IMR-90 (cell line): ENCODE results near the gene SPARC. TPM values are rescaled to one million over a fixed set of nuclear protein-coding genes. Genes with fewer than 3 reads are reported as not detected.

Experiments
- ATAC-seq: fragments of 200-7000 bp; cut with Tn5 transposase; 2 replicates; pipeline ENCODE4 v1.9.1; 2020; ENCODE audit warnings: low read depth, mild to moderate bottlenecking, moderate library complexity
- BruUV-seq: library from RNA; stranded (reverse); fragments of 400-500 nt; replicated peaks from 2 replicates; lab custom pipeline; 2021; lab: Mats Ljungman, UMichigan
- CTCF ChIA-PET: fragments of 300-600 bp; formaldehyde crosslinking; extraction: SDS; loops from one replicate; lab custom pipeline; 2021; ENCODE audit warnings: antibody characterized with exemption; lab: Yijun Ruan, JAX
- POLR2A ChIA-PET: fragments of 300-600 bp; sonication (Branson Sonifier 250); formaldehyde crosslinking; loops from one replicate; lab custom pipeline; 2022; ENCODE audit warnings: antibody characterized with exemption; ENCODE audit not compliant: unreplicated experiment; lab: Charles Lee
- DNase-seq: peaks from one replicate; pipeline ENCODE4 v3.0.0; 2013
- H2AFZ ChIP-seq: replicated peaks from 2 replicates; pipeline ENCODE3; 2013; ENCODE audit warnings: low read length, mild to moderate bottlenecking; ENCODE audit not compliant: poor library complexity
- H2AK5ac ChIP-seq: 2 replicates; pipeline ENCODE4 v1.6.1; 2013; ENCODE audit warnings: low read depth, low read length, inconsistent platforms
- H2AK9ac ChIP-seq: replicated peaks from 2 replicates; pipeline ENCODE3; 2013; ENCODE audit warnings: mild to moderate bottlenecking, low read depth, low read length, moderate library complexity; ENCODE audit not compliant: poor library complexity
- H2BK120ac ChIP-seq: 2 replicates; pipeline ENCODE4 v1.6.1; 2013; ENCODE audit warnings: low read depth, low read length, inconsistent platforms
- H2BK15ac ChIP-seq: 3 replicates; pipeline ENCODE4 v1.6.1; 2013; ENCODE audit warnings: low read depth, low read length, inconsistent platforms
- H2BK20ac ChIP-seq: 2 replicates; pipeline ENCODE4 v1.6.1; 2013; ENCODE audit warnings: low read depth, mild to moderate bottlenecking, inconsistent platforms, low read length, moderate library complexity
- H2BK5ac ChIP-seq: 2 replicates; pipeline ENCODE4 v1.6.1; 2013; ENCODE audit warnings: mild to moderate bottlenecking, low read depth, low read length, inconsistent platforms; ENCODE audit not compliant: poor library complexity, severe bottlenecking
- H3K14ac ChIP-seq: replicated peaks from 2 replicates; pipeline ENCODE4 v1.6.1; 2013; ENCODE audit warnings: low read depth, low read length, inconsistent platforms
- H3K18ac ChIP-seq: 2 replicates; pipeline ENCODE4 v1.6.1; 2013; ENCODE audit warnings: low read depth, low read length, control low read depth
- H3K23ac ChIP-seq: 2 replicates; pipeline ENCODE4 v1.6.1; 2013; ENCODE audit warnings: low read depth, low read length, inconsistent platforms
- H3K27ac ChIP-seq: 2 replicates; pipeline ENCODE4 v1.5.1; 2013; ENCODE audit warnings: mild to moderate bottlenecking, control low read depth, low read length; ENCODE audit not compliant: insufficient read depth
- H3K27me3 ChIP-seq: 2 replicates; pipeline ENCODE4 v1.6.1; 2013; ENCODE audit warnings: low read length; ENCODE audit not compliant: control insufficient read depth, insufficient read depth
- H3K36me3 ChIP-seq: 2 replicates; pipeline ENCODE4 v1.6.1; 2013; ENCODE audit warnings: low read length, mixed read lengths; ENCODE audit not compliant: control insufficient read depth, insufficient read depth
- H3K4ac ChIP-seq: 2 replicates; pipeline ENCODE4 v1.6.1; 2013; ENCODE audit warnings: low read depth, low read length, inconsistent platforms
- H3K4me1 ChIP-seq: 2 replicates; pipeline ENCODE4 v1.6.1; 2013; ENCODE audit warnings: low read length, mixed read lengths; ENCODE audit not compliant: control insufficient read depth, insufficient read depth
- H3K4me2 ChIP-seq: 2 replicates; pipeline ENCODE4 v1.6.1; 2013; ENCODE audit warnings: low read depth, mild to moderate bottlenecking, control low read depth, low read length, moderate library complexity
- H3K4me3 ChIP-seq: 2 replicates; pipeline ENCODE4 v1.5.1; 2013; ENCODE audit warnings: low read depth, mild to moderate bottlenecking, control low read depth, low read length, moderate library complexity; ENCODE audit not compliant: insufficient read depth
- H3K56ac ChIP-seq: 2 replicates; pipeline ENCODE4 v1.6.1; 2013; ENCODE audit warnings: low read length, inconsistent platforms; ENCODE audit not compliant: insufficient read depth; ENCODE audit errors: extremely low read depth
- H3K79me1 ChIP-seq, 2 experiments: 2 replicates each; pipeline ENCODE4 v1.6.1; 2013; ENCODE audit warnings: low read length in 2 of 2, inconsistent platforms in 1 of 2, low read depth in 1 of 2
- H3K9ac ChIP-seq: 2 replicates; pipeline ENCODE4 v1.6.1; 2013; ENCODE audit warnings: low read depth, low read length, control low read depth
- H3K9me1 ChIP-seq: 2 replicates; pipeline ENCODE4 v1.6.1; 2013; ENCODE audit warnings: low read length, inconsistent platforms; ENCODE audit not compliant: insufficient read depth
- H3K9me3 ChIP-seq: 2 replicates; pipeline ENCODE4 v1.6.1; 2013; ENCODE audit warnings: low read length; ENCODE audit not compliant: control insufficient read depth, insufficient read depth
- H4K20me1 ChIP-seq: 2 replicates; pipeline ENCODE4 v1.6.1; 2013; ENCODE audit warnings: low read length, inconsistent platforms; ENCODE audit not compliant: insufficient read depth
- H4K5ac ChIP-seq: 2 replicates; pipeline ENCODE4 v1.6.1; 2013; ENCODE audit warnings: mild to moderate bottlenecking, low read depth, low read length, control low read depth
- H4K8ac ChIP-seq, 2 experiments: 2 replicates each; pipeline ENCODE4 v1.6.1; 2013; ENCODE audit warnings: low read depth in 2 of 2, low read length in 2 of 2, control low read depth in 1 of 2, inconsistent platforms in 1 of 2
- H4K91ac ChIP-seq: 2 replicates; pipeline ENCODE4 v1.6.1; 2013; ENCODE audit warnings: low read depth, low read length, inconsistent platforms; ENCODE audit not compliant: insufficient read depth
- BHLHE40 ChIP-seq: fragments of 150-350 bp; IDR thresholded peaks from 2 replicates; pipeline ENCODE4 v1.6.1; 2016; ENCODE audit warnings: mild to moderate bottlenecking, low read depth, low read length
- CHD1 ChIP-seq: IDR thresholded peaks from 2 replicates; pipeline ENCODE4 v1.6.1; 2012; ENCODE audit warnings: low read depth, low read length, improper control_type of control experiment
- FOS ChIP-seq: fragments of 150-350 bp; IDR thresholded peaks from 2 replicates; pipeline ENCODE4 v1.6.1; 2016; ENCODE audit warnings: low read depth, low read length
- MAFK ChIP-seq: IDR thresholded peaks from 2 replicates; pipeline ENCODE4 v1.6.1; 2012; ENCODE audit warnings: low read depth, low read length, improper control_type of control experiment
- MAZ ChIP-seq: IDR thresholded peaks from 2 replicates; pipeline ENCODE4 v1.6.1; 2012; ENCODE audit warnings: low read depth, mild to moderate bottlenecking, low read length, improper control_type of control experiment, moderate library complexity, borderline replicate concordance
- MXI1 ChIP-seq: IDR thresholded peaks from 2 replicates; pipeline ENCODE4 v1.6.1; 2012; ENCODE audit warnings: low read depth, mild to moderate bottlenecking, low read length, moderate library complexity, borderline replicate concordance
- RAD21 ChIP-seq: IDR thresholded peaks from 2 replicates; pipeline ENCODE4 v1.6.1; 2012; ENCODE audit warnings: low read length, improper control_type of control experiment
- SMC3 ChIP-seq: fragments of 150-350 bp; IDR thresholded peaks from 2 replicates; pipeline ENCODE4 v1.6.1; 2016; ENCODE audit warnings: low read depth, mild to moderate bottlenecking, antibody characterized with exemption, low read length, moderate library complexity
- WGBS, 2 experiments: methylation state at CpG; one replicate each; pipeline versions ENCODE4 v1.1.5 to v1.1.7; 2013; ENCODE audit warnings: missing lambda C conversion rate in 2 of 2; ENCODE audit not compliant: insufficient read length in 1 of 2; ENCODE audit errors: extremely low coverage in 2 of 2; 5-methylcytosine and 5-hydroxymethylcytosine counted together
- dilution Hi-C: fragments of 300-500 bp; cut with HindIII; formaldehyde crosslinking; loops from one replicate; pipeline ENCODE4 v1.14.3; 2018; ENCODE audit warnings: low sequenced_read_pairs; ENCODE audit not compliant: unreplicated experiment
- in situ Hi-C: fragments of 300-500 bp; cut with MboI; formaldehyde crosslinking; loops from 3 replicates; pipeline ENCODE4 v1.14.3; 2019; ENCODE audit warnings: low sequenced_read_pairs, inconsistent platforms, mixed read lengths
- intact Hi-C: fragments of 100-400 bp; cut with micrococcal nuclease; formaldehyde crosslinking; loops from 2 replicates; pipeline ENCODE4 v1.10.0; 2022
- polyA plus RNA-seq, 3 experiments: library from polyadenylated mRNA; depleted of rRNA; stranded (reverse); fragments of >200 nt; gene quantifications; 2 replicates each; pipeline ENCODE4 v1.2.3, GENCODE V29; 2012; ENCODE audit warnings: low replicate concordance in 1 of 3
- total RNA-seq: library from RNA; depleted of rRNA; stranded (reverse); fragments of >200 nt; gene quantifications from 2 replicates; pipeline ENCODE4 v1.2.3, GENCODE V29; 2012
- TF ChIP-seq, protein P1 (sequence below): fragments of 150-350 bp; IDR thresholded peaks from 2 replicates; pipeline ENCODE4 v1.6.1; 2016; ENCODE audit warnings: low read depth, mild to moderate bottlenecking, low read length, moderate library complexity, borderline replicate concordance

SPARC gene
- total and polyA plus RNA-seq, 2 of the 4 experiments (the other 2 are of a cell fraction): 1,186 to 4,692 TPM

DNA sequence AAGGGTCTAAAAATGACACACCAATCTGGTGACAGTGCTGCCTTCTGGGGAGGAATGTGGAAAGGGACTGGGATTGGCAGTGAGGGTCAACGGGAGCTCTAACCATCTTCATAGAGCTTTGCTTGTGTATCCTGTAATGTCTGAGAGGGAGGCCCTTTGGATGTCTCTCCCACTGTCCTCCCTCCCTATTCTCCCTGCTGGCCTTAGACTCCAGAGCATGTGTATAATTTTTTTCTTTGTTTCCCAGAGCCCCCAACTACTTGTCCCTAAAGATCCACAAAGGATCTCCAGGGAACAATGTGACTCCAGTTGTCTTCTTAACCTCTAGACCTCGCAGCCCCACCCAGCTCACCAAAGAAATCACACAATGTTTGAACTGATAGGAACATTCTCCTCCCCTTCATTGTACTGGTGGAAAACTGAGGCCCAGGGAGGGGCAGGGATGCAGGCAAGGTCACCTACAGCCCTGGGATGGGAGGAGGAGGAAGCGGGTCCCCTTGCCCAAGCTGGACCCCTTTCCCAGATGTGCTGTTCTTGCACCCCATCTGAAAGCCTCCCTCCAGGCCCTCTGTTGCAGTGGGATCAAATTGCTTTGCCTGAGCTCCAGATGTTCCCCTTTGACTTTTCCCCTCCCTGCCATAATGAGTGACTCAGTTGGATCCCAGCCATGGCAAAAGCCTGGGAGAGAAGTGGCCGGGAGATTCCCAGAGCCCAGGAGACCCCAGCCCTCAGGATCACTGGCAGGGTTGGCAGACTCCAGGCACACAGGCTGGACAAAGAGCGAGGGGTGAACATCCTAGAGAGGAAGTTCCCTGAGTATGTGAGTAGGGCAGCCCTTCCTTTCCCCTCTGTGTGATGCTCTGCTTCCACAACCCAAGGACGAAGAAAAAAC lies 21.8 kb downstream of the SPARC start:
- Histone ChIP-seq H3K27me3 (no peaks in the 10 kb centered on the region), H4K8ac (peak overlapping the region; percentile 25 to 63; a peak in 2 of 4 replicates), H4K91ac (no peak overlapping the region; the same call in 1 of the 2 replicates), H2AFZ (peak overlapping the region; percentile 1), H2BK20ac (peak overlapping the region; percentile 17; the same call in 1 of the 2 replicates), H3K23ac (peak overlapping the region; percentile 84), H4K5ac (no peak overlapping the region; the same call in 1 of the 2 replicates), H3K4me3 (no peak overlapping the region), H2BK15ac (no peak overlapping the region), H3K18ac (peak overlapping the region; percentile 53), H4K20me1 (peaks cover 86% of the 10 kb centered on the region), H3K79me1 (peaks cover 20 to 68% of the 10 kb centered on the region in 2 experiments), H2BK5ac (peak overlapping the region; percentile 54), H2AK5ac (peak overlapping the region; percentile 85; the same call in 1 of the 2 replicates), H3K4ac (peak overlapping the region; percentile 54), H3K9me3 (no peaks in the 10 kb centered on the region), H3K27ac (peak overlapping the region; percentile 62), H3K4me2 (no peak overlapping the region; the same call in 1 of the 2 replicates), H3K4me1 (peaks cover 36% of the 10 kb centered on the region), H2BK120ac (peak overlapping the region; percentile 29; the same call in 1 of the 2 replicates), H3K14ac (0 out of 2 replicates have a peak overlapping the region, but pooled peaks have one; percentile 66), H3K36me3 (peaks cover 79% of the 10 kb centered on the region), H3K9me1 (peaks cover 9% of the 10 kb centered on the region; the same call in 1 of the 2 replicates), H3K9ac (0 out of 2 replicates have a peak overlapping the region, but pooled peaks have one; percentile 1), H2AK9ac (peak overlapping the region; percentile 79), H3K56ac (no peak overlapping the region)
- ChIA-PET CTCF (interaction anchor here (1.5 kb wide), 1 partner anchor 11 kb away, joined by 4 read pairs; no protein-coding TSS in a partner anchor), POLR2A (interaction anchor here (0.5 to 1.6 kb wide), 5 partner anchors 12 to 85 kb away, joined by 3 to 9 read pairs (median 4); no protein-coding TSS in a partner anchor)
- 0% methylated on average over 1 of the region's 6 CpGs; no CpG with 5 or more reads in 1 of the 2 experiments for WGBS, 2 experiments
- peak; percentile 91 for DNase-seq
- in situ Hi-C loops: loop anchor here (5.0 kb wide), 1 partner anchor 77 kb away; no protein-coding TSS in a partner anchor
- TF ChIP-seq RAD21 (no peak), CHD1 (no peak), MXI1 (no peak), FOS (peak; percentile 59), MAZ (no peak; the same call in 1 of the 2 replicates), MAFK (no peak), BHLHE40 (no peak), SMC3 (no peak; the same call in 1 of the 2 replicates)
- TF ChIP-seq, protein P1, sequence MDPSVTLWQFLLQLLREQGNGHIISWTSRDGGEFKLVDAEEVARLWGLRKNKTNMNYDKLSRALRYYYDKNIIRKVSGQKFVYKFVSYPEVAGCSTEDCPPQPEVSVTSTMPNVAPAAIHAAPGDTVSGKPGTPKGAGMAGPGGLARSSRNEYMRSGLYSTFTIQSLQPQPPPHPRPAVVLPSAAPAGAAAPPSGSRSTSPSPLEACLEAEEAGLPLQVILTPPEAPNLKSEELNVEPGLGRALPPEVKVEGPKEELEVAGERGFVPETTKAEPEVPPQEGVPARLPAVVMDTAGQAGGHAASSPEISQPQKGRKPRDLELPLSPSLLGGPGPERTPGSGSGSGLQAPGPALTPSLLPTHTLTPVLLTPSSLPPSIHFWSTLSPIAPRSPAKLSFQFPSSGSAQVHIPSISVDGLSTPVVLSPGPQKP: no peak
- dilution Hi-C loops: no loop called here
- no TSS peak for BruUV-seq
- peak; percentile 7 for ATAC-seq
- intact Hi-C loops: no loop called here
